HG03558 (cell line): Measurements from ENCODE around the gene LETM1.

Experiments used
- ATAC-seq: cut with Tn5 transposase; IDR thresholded peaks from one replicate; pipeline ENCODE4 v1.9.1; 2021; ENCODE audit warnings: moderate number of reproducible peaks; ENCODE audit not compliant: unreplicated experiment; ENCODE audit errors: extremely low read depth

LETM1 gene

GRCh38 chr4:1832690-1833089 is 23.3 kb downstream of the LETM1 start:
- ATAC-seq: no peak

- no peak for ATAC-seq
Measured at GRCh38 chr4:1831331-1831730, 24.6 kb downstream of the LETM1 start.

- no peak for ATAC-seq
Measured at GRCh38 chr4:1830642-1831228, 25.2 kb downstream of the LETM1 start.

- ATAC-seq: no peak
Measured at GRCh38 chr4:1830234-1830633, 25.7 kb downstream of the LETM1 start.

GRCh38 chr4:1826531-1827350 is 29.2 kb downstream of the LETM1 start:
- ATAC-seq: no peak

- no peak for ATAC-seq
Measured at GRCh38 chr4:1825326-1825725, 30.6 kb downstream of the LETM1 start.

GRCh38 chr4:1824746-1825145 is 31.2 kb downstream of the LETM1 start:
- no peak for ATAC-seq

- no peak for ATAC-seq
Measured at GRCh38 chr4:1823545-1823932, 32.4 kb downstream of the LETM1 start.

GRCh38 chr4:1822568-1823544 is 33.1 kb downstream of the LETM1 start:
- no peak for ATAC-seq

GRCh38 chr4:1821679-1822567 is 34.0 kb downstream of the LETM1 start:
- ATAC-seq: no peak

- no peak for ATAC-seq
Measured at GRCh38 chr4:1819816-1820215, 36.1 kb downstream of the LETM1 start.

GRCh38 chr4:1819284-1819683 is 36.7 kb downstream of the LETM1 start:
- ATAC-seq: no peak

- no peak for ATAC-seq
Measured at GRCh38 chr4:1815997-1816860, 39.7 kb downstream of the LETM1 start.

- no peak for ATAC-seq
Measured at GRCh38 chr4:1815096-1815996, 40.6 kb downstream of the LETM1 start.

GRCh38 chr4:1814453-1814852 is 41.5 kb downstream of the LETM1 start:
- ATAC-seq: no peak

- no peak for ATAC-seq
Measured at GRCh38 chr4:1813915-1814314, 42.0 kb downstream of the LETM1 start.

GRCh38 chr4:1813231-1813630 is 42.7 kb downstream of the LETM1 start:
- no peak for ATAC-seq

GRCh38 chr4:1812720-1813119 is 43.2 kb downstream of the LETM1 start:
- no peak for ATAC-seq
